Muscle of back (tissue), 11 donors: Measurements from ENCODE around the gene TAF3. TPM values are rescaled to one million over a fixed set of nuclear protein-coding genes. Genes with fewer than 3 reads are reported as not detected.
"Not testable (repeated sequence)": the region's sequence is repeated elsewhere in the genome, so short reads cannot be mapped to it uniquely, and the experiment has no call there.

Experiments
- DNase-seq, 3 donors: peaks; one replicate each; pipeline versions ENCODE4 v3.0.0 to v3.0.0-alpha.2; 2013
- polyA plus RNA-seq, 10 donors: library from polyadenylated mRNA; unstranded; fragments of 120-200 nt; gene quantifications; one replicate each; pipeline ENCODE4 v1.2.1, GENCODE V29; 2013; ENCODE audit not compliant: insufficient read length in 10 of 10

The TAF3 gene
- polyA plus RNA-seq, 10 donors: 5.2 to 7.3 (median 5.9) TPM

GRCh38 chr10:8031211-8031610, 212.9 kb downstream of the TAF3 start:
- not testable (repeated sequence) for DNase-seq

- DNase-seq: no peak
These were observed 214.3 kb downstream of the TAF3 start for GRCh38 chr10:8032558-8032957.

- DNase-seq: peak in 1 of 3 donors; percentile 31
These were observed 215.6 kb downstream of the TAF3 start for GRCh38 chr10:8033812-8034465.

- DNase-seq: peak in 1 of 3 donors; percentile 16
These were observed 216.2 kb downstream of the TAF3 start for GRCh38 chr10:8034466-8035005.

- DNase-seq: peak in 1 of 3 donors; percentile 63
These were observed 216.8 kb downstream of the TAF3 start for GRCh38 chr10:8035006-8035640.

- DNase-seq: peak in 1 of 3 donors; percentile 25
These were observed 217.6 kb downstream of the TAF3 start for GRCh38 chr10:8035641-8036470.

- DNase-seq: no peak
These were observed 218.3 kb downstream of the TAF3 start for GRCh38 chr10:8036506-8037198.

GRCh38 chr10:8037199-8037801, 219.0 kb downstream of the TAF3 start:
- DNase-seq: peak in 1 of 3 donors; percentile 48

GRCh38 chr10:8037941-8038894, 219.9 kb downstream of the TAF3 start:
- peak in 1 of 3 donors; percentile 34 for DNase-seq

GRCh38 chr10:8039321-8039881, 221.1 kb downstream of the TAF3 start:
- peak in 1 of 3 donors; percentile 54 for DNase-seq

- DNase-seq: peak in 1 of 3 donors; percentile 32
These were observed 222.3 kb downstream of the TAF3 start for GRCh38 chr10:8040651-8041050.

- DNase-seq: peak in 1 of 3 donors; percentile 20
These were observed 223.1 kb downstream of the TAF3 start for GRCh38 chr10:8041284-8041991.

GRCh38 chr10:8041992-8042720, 223.9 kb downstream of the TAF3 start:
- DNase-seq: peak in 1 of 3 donors; percentile 24

GRCh38 chr10:8042721-8043568, 224.6 kb downstream of the TAF3 start:
- DNase-seq: peak in 1 of 3 donors; percentile 24

GRCh38 chr10:8043569-8044306, 225.4 kb downstream of the TAF3 start:
- no peak for DNase-seq

- DNase-seq: no peak
These were observed 226.1 kb downstream of the TAF3 start for GRCh38 chr10:8044331-8044907.
